ENCODE measurements around the gene ADCK1. TPM values are rescaled to one million over a fixed set of nuclear protein-coding genes. Genes with fewer than 3 reads are reported as not detected.
A peak's percentile ranks its signal among the peaks of the same experiment; 100 is the strongest.

ADCK1 gene
- total and polyA plus RNA-seq, 2 donors (not counting 3 experiments of a cell fraction or from before 2014, with no cell fraction given): 4.2 to 6.9 TPM

DNA sequence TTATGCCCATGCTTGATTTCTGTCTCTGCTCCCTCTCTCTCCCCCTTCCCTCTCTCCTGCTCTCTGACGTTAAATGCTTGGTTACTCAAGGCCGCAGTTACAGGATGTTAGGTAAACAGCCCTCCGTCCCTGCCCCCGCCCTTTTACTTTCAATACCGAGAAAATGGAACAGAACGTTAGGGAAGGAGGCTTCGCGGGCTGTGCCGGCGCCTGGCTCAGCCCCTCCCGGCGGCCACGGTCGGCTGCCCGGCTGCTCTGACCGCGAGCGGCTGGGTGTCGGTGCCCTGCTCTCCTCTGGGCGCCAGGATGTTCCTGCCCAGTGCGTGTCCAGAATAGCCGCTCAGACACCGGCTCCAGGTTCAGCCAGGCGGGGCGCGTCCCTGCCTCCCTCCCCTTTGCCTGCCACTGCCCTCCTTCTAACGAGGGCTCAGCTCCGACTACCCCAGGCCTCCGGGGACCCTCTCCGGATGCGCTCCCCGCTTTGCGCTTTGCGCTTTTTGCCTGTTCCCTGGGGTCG lies 166.1 kb downstream of the ADCK1 start:
- Histone ChIP-seq H3K79me2 (ENCODE audit: control insufficient read depth, insufficient read depth, low read length) (no peaks in the 10 kb centered on the region), H2AFZ (ENCODE audit: low read depth, low read length) (peak overlapping the region; percentile 59), H3K27me3 (ENCODE audit: control insufficient read depth in 2 of 2, insufficient read depth in 2 of 2, low read length in 2 of 2) (peaks cover 0 to 12% of the 10 kb centered on the region in 2 experiments), H3K27ac (ENCODE audit: insufficient read depth, low read depth, low read length) (no peak overlapping the region), H3K9ac (replicated peaks; ENCODE audit: extremely low read depth, insufficient read depth, low read length) (no peak overlapping the region), H3K9me3 (replicated peaks; ENCODE audit: control insufficient read depth, insufficient read depth, low read length) (no peaks in the 10 kb centered on the region), H3K4me1 (ENCODE audit: control insufficient read depth, extremely low read depth, insufficient read depth, low read length) (no peaks in the 10 kb centered on the region), H4K20me1 (replicated peaks; ENCODE audit: control insufficient read depth, extremely low read depth, insufficient read depth, low read length) (no peaks in the 10 kb centered on the region), H3K4me3 (replicated peaks in 1 of 3; ENCODE audit: insufficient read depth in 1 of 3, low read depth in 1 of 3, low read length in 3 of 3) (no peak overlapping the region), H3K4me2 (ENCODE audit: insufficient read depth, low read length) (no peak overlapping the region), H3K9me1 (replicated peaks; ENCODE audit: control insufficient read depth, extremely low read depth, insufficient read depth, low read length) (no peaks in the 10 kb centered on the region), H3K36me3 (ENCODE audit: control insufficient read depth in 2 of 2, extremely low read depth in 1 of 2, insufficient read depth in 2 of 2, low read length in 2 of 2) (no peaks in the 10 kb centered on the region)
- BruUV-seq (replicated peaks): no TSS peak
- POLR2A ChIA-PET: no interaction called here
- dilution Hi-C loops (cut with MboI; ENCODE audit: extremely low pct_ligation_motif_present, low sequenced_read_pairs) (no loop called here), intact Hi-C loops (cut with micrococcal nuclease) (no loop called here)
- FAIRE-seq (no peak), DNase-seq (ENCODE audit: low read depth, low spot score) (peak; percentile 5)
- TF ChIP-seq CTCF (IDR thresholded peaks at IDR 0.05; ENCODE audit: extremely low read depth in 1 of 2, insufficient read depth in 1 of 2, low read depth in 1 of 2, low read length in 2 of 2): no peak
- peak; percentile 55 for TF ChIP-seq EZH2 (IDR thresholded peaks at IDR 0.05; ENCODE audit: borderline replicate concordance, low read depth, low read length, severe bottlenecking)
- CTCF ChIA-PET: interaction anchor here (0.6 kb wide), 1 partner anchor 186 kb away, joined by 5 read pairs; no protein-coding TSS in a partner anchor

DNA sequence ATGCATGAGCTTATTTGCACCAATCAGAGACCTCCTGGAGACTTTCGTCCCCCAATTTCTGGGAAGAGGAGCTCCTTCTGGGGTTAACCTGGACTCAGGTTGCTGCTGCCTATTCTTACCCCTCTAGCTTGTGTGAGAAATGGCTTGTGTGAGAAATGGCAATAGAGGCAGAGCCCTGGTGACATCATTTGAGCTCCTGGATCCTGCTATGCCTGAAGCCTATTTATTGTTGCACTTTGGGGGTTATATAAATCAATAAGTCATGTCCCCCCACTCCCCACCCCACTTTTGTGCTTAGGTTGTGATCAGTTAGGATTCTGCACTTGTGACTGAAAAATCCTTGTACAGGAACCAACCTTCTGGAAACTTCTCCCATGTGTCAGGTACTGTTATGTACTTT lies 167.2 kb downstream of the ADCK1 start:
- TF ChIP-seq POLR2AphosphoS5 (IDR thresholded peaks at IDR 0.05; ENCODE audit: insufficient read depth, low read depth, low read length): no peak
- TF ChIP-seq JUN (IDR thresholded peaks at IDR 0.05; ENCODE audit: borderline replicate concordance, insufficient read depth, insufficient read length, low read depth): no peak
- no peak for TF ChIP-seq MYC (IDR thresholded peaks at IDR 0.05; ENCODE audit: low read depth, low read length)
- TF ChIP-seq GATA2 (IDR thresholded peaks at IDR 0.05; ENCODE audit: insufficient read depth, insufficient read length, low read depth, low read length): no peak
- TF ChIP-seq EZH2 (IDR thresholded peaks at IDR 0.05; ENCODE audit: borderline replicate concordance, low read depth, low read length, severe bottlenecking): no peak
- no peak for TF ChIP-seq FOS (IDR thresholded peaks at IDR 0.05; ENCODE audit: borderline replicate concordance, insufficient read depth, low read length)
- TF ChIP-seq CTCF (IDR thresholded peaks at IDR 0.05; ENCODE audit: extremely low read depth in 1 of 2, insufficient read depth in 1 of 2, low read depth in 1 of 2, low read length in 2 of 2): no peak
- no peak for TF ChIP-seq POLR2A (IDR thresholded peaks at IDR 0.05; ENCODE audit: low read depth, low read length)
- no peak for DNase-seq (ENCODE audit: low read depth, low spot score)
- dilution Hi-C loops (cut with MboI; ENCODE audit: extremely low pct_ligation_motif_present, low sequenced_read_pairs): no loop called here
- Histone ChIP-seq H3K36me3 (ENCODE audit: control insufficient read depth in 2 of 2, extremely low read depth in 1 of 2, insufficient read depth in 2 of 2, low read length in 2 of 2) (no peaks in the 10 kb centered on the region), H3K9me3 (replicated peaks; ENCODE audit: control insufficient read depth, insufficient read depth, low read length) (no peaks in the 10 kb centered on the region), H3K79me2 (ENCODE audit: control insufficient read depth, insufficient read depth, low read length) (no peaks in the 10 kb centered on the region), H3K9me1 (replicated peaks; ENCODE audit: control insufficient read depth, extremely low read depth, insufficient read depth, low read length) (no peaks in the 10 kb centered on the region), H3K4me2 (ENCODE audit: insufficient read depth, low read length) (no peak overlapping the region), H3K4me3 (replicated peaks in 1 of 3; ENCODE audit: insufficient read depth in 1 of 3, low read depth in 1 of 3, low read length in 3 of 3) (no peak overlapping the region), H3K27me3 (ENCODE audit: control insufficient read depth in 2 of 2, insufficient read depth in 2 of 2, low read length in 2 of 2) (peaks cover 0 to 12% of the 10 kb centered on the region in 2 experiments), H2AFZ (ENCODE audit: low read depth, low read length) (no peak overlapping the region), H4K20me1 (replicated peaks; ENCODE audit: control insufficient read depth, extremely low read depth, insufficient read depth, low read length) (no peaks in the 10 kb centered on the region), H3K9ac (replicated peaks; ENCODE audit: extremely low read depth, insufficient read depth, low read length) (no peak overlapping the region), H3K27ac (ENCODE audit: insufficient read depth, low read depth, low read length) (no peak overlapping the region), H3K4me1 (ENCODE audit: control insufficient read depth, extremely low read depth, insufficient read depth, low read length) (no peaks in the 10 kb centered on the region)
- FAIRE-seq: no peak
- no TSS peak for BruUV-seq (replicated peaks)
- intact Hi-C loops (cut with micrococcal nuclease): no loop called here
- ChIA-PET CTCF (no interaction called here), POLR2A (no interaction called here)
